CD4-positive, alpha-beta T cell treated with Interferon gamma for 1 hour (primary cell): ENCODE results near the gene COPG1.
"Not testable (repeated sequence)": the region's sequence is repeated elsewhere in the genome, so short reads cannot be mapped to it uniquely, and the experiment has no call there.

Source experiments
- DNase-seq: peaks from one replicate; pipeline ENCODE4 v3.0.0-alpha.2; 2020

Gene COPG1

GRCh38 chr3:129245641-129246306 is 3.6 kb upstream of the COPG1 start:
- peak; percentile 85 for DNase-seq

GRCh38 chr3:129246636-129247035 is 2.8 kb upstream of the COPG1 start:
- no peak for DNase-seq

- no peak for DNase-seq
Observed at GRCh38 chr3:129248286-129248979, 973 bp upstream of the COPG1 start.

- no peak for DNase-seq
Observed at GRCh38 chr3:129252748-129253147, 3.3 kb downstream of the COPG1 start.

- DNase-seq: no peak
Observed at GRCh38 chr3:129254536-129255230, 5.3 kb downstream of the COPG1 start.

- no peak for DNase-seq
Observed at GRCh38 chr3:129256270-129256669, 6.9 kb downstream of the COPG1 start.

GRCh38 chr3:129257609-129258008 is 8.2 kb downstream of the COPG1 start:
- DNase-seq: no peak

GRCh38 chr3:129259612-129260477 is 10.4 kb downstream of the COPG1 start:
- no peak for DNase-seq

GRCh38 chr3:129260606-129261005 is 11.2 kb downstream of the COPG1 start:
- DNase-seq: no peak

- DNase-seq: no peak
Observed at GRCh38 chr3:129261894-129262293, 12.5 kb downstream of the COPG1 start.

- no peak for DNase-seq
Observed at GRCh38 chr3:129263161-129263910, 13.9 kb downstream of the COPG1 start.

GRCh38 chr3:129264994-129265393 is 15.6 kb downstream of the COPG1 start:
- DNase-seq: not testable (repeated sequence)

GRCh38 chr3:129266651-129267050 is 17.2 kb downstream of the COPG1 start:
- DNase-seq: no peak

GRCh38 chr3:129268396-129268795 is 19.0 kb downstream of the COPG1 start:
- DNase-seq: no peak

GRCh38 chr3:129271674-129272073 is 22.3 kb downstream of the COPG1 start:
- no peak for DNase-seq

- peak; percentile 71 for DNase-seq
Observed at GRCh38 chr3:129276385-129276784, 27.0 kb downstream of the COPG1 start.

GRCh38 chr3:129277829-129278271 is 28.4 kb downstream of the COPG1 start:
- DNase-seq: no peak

GRCh38 chr3:129278439-129278965 is 29.1 kb downstream of the COPG1 start, which contains the start of gene HMCES:
HMCES (plus strand) TSS chr3:129278870; CDS start chr3:129279733, 863 bp downstream.
- DNase-seq: peak; percentile 94

GRCh38 chr3:129278966-129279906 is 29.8 kb downstream of the COPG1 start:
- peak; percentile 31 for DNase-seq

- DNase-seq: no peak
Observed at GRCh38 chr3:129280183-129280582, 30.8 kb downstream of the COPG1 start.

- no peak for DNase-seq
Observed at GRCh38 chr3:129281726-129282125, 32.3 kb downstream of the COPG1 start.
